Measurements from ENCODE around the gene ZMYND11.

- no peak for TF ChIP-seq EZH2phosphoT487 (IDR thresholded peaks at IDR 0.05; ENCODE audit: borderline replicate concordance, low read length)
- TF ChIP-seq CTCF (IDR thresholded peaks at IDR 0.05; ENCODE audit: low read depth, low read length, poor library complexity, severe bottlenecking) = no peak
Measured at GRCh38 chr10:274866-275265, 139.6 kb downstream of the ZMYND11 start.
